ENCODE measurements around the gene ZFP36L1. TPM values are rescaled to one million over a fixed set of nuclear protein-coding genes. Genes with fewer than 3 reads are reported as not detected.
A peak's percentile ranks its signal among the peaks of the same experiment; 100 is the strongest.

The ZFP36L1 gene
- total and polyA plus RNA-seq, 9 of the 15 experiments (the other 6 are each of a cell fraction or from before 2014, with no cell fraction given) = 1.3 to 26.6 (median 3.7) TPM

DNA sequence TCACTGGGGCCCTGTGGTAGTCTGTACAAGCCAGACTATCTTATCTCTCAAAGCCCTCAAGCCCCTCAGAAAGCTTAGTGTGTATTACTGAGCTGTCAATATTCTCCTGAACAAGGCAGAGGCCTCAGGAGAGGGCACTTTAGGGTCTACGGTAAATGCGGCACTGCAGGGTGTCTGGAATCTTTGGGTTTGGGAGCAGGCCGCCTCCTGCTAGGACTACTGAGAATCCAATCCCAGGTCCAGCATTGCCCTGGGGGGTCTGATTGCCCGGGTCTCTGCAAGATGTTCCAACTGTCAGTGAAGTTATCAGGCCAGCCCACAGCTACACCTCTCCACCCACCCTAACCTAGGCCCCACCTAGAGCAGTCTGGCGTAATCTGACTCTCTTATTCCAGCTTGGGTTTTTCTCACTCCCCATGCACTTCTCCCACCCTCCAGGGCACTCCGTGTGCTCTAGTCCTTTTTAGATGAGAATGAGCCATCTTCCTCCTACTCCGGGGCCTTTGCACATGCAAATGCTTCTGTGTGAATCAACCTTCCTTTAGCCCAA lies 4.3 kb upstream of the ZFP36L1 start (continued):
- TF ChIP-seq, protein P1, sequence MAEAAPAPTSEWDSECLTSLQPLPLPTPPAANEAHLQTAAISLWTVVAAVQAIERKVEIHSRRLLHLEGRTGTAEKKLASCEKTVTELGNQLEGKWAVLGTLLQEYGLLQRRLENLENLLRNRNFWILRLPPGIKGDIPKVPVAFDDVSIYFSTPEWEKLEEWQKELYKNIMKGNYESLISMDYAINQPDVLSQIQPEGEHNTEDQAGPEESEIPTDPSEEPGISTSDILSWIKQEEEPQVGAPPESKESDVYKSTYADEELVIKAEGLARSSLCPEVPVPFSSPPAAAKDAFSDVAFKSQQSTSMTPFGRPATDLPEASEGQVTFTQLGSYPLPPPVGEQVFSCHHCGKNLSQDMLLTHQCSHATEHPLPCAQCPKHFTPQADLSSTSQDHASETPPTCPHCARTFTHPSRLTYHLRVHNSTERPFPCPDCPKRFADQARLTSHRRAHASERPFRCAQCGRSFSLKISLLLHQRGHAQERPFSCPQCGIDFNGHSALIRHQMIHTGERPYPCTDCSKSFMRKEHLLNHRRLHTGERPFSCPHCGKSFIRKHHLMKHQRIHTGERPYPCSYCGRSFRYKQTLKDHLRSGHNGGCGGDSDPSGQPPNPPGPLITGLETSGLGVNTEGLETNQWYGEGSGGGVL (CRISPR knock-in tag; IDR thresholded peaks at IDR 0.05) = no peak
- TF ChIP-seq NEUROD1 (IDR thresholded peaks at IDR 0.05; ENCODE audit: borderline replicate concordance, low read depth, low read length, partially characterized antibody) = peak; percentile 55
- no peak for TF ChIP-seq ZSCAN29 (IDR thresholded peaks at IDR 0.05)
- TF ChIP-seq RBM14 (IDR thresholded peaks at IDR 0.05; ENCODE audit: borderline replicate concordance, insufficient read depth, low read depth, low read length) = no peak
- no peak for TF ChIP-seq BCLAF1 (IDR thresholded peaks at IDR 0.05; ENCODE audit: borderline replicate concordance in 1 of 2, control insufficient read depth in 1 of 2, low read depth in 2 of 2, low read length in 1 of 2)
- peak; percentile 34; the same call in 1 of the 2 replicates for TF ChIP-seq ZEB2 (IDR thresholded peaks at IDR 0.05)
- TF ChIP-seq EP400 (IDR thresholded peaks at IDR 0.05) = no peak
- peak; percentile 74; the same call in 1 of the 2 replicates for TF ChIP-seq EP300 (IDR thresholded peaks at IDR 0.05; ENCODE audit: low read length)
- no peak for TF ChIP-seq ZSCAN32 (CRISPR knock-in tag; IDR thresholded peaks at IDR 0.05)
- TF ChIP-seq HINFP (tag; conservative IDR thresholded peaks at IDR 0.05; ENCODE audit: low read depth) = no peak
- no peak for TF ChIP-seq WHSC1 (IDR thresholded peaks at IDR 0.05; ENCODE audit: low read length)
- no peak for TF ChIP-seq NCOA6 (IDR thresholded peaks at IDR 0.05)
- TF ChIP-seq, protein P2, sequence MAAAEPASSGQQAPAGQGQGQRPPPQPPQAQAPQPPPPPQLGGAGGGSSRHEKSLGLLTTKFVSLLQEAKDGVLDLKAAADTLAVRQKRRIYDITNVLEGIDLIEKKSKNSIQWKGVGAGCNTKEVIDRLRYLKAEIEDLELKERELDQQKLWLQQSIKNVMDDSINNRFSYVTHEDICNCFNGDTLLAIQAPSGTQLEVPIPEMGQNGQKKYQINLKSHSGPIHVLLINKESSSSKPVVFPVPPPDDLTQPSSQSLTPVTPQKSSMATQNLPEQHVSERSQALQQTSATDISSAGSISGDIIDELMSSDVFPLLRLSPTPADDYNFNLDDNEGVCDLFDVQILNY (CRISPR knock-in tag; IDR thresholded peaks at IDR 0.05) = no peak
- TF ChIP-seq, protein P3, sequence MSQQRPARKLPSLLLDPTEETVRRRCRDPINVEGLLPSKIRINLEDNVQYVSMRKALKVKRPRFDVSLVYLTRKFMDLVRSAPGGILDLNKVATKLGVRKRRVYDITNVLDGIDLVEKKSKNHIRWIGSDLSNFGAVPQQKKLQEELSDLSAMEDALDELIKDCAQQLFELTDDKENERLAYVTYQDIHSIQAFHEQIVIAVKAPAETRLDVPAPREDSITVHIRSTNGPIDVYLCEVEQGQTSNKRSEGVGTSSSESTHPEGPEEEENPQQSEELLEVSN (IDR thresholded peaks at IDR 0.05; ENCODE audit: borderline replicate concordance in 1 of 2, extremely low read depth in 1 of 2, insufficient read depth in 1 of 2, insufficient read length in 1 of 2, low read depth in 1 of 2, low read length in 1 of 2, poor library complexity in 1 of 2, severe bottlenecking in 1 of 2) = no peak
- 0 out of 2 replicates have a peak, but pooled peaks have one; percentile 23 for TF ChIP-seq CXXC5 (CRISPR knock-in tag; IDR thresholded peaks at IDR 0.05)
- TF ChIP-seq ERF (CRISPR knock-in tag; IDR thresholded peaks at IDR 0.05) = no peak
- no peak for TF ChIP-seq ZNF431 (CRISPR knock-in tag; IDR thresholded peaks at IDR 0.05)
- TF ChIP-seq DDX20 (tag; IDR thresholded peaks at IDR 0.05; ENCODE audit: low read depth) = no peak
- peak in 1 of 2 experiments; percentile 12; a peak in 1 of 4 replicates for TF ChIP-seq TRIM24 (IDR thresholded peaks at IDR 0.05)
- no peak for TF ChIP-seq GTF2A2 (tag; IDR thresholded peaks at IDR 0.05)
